Hematopoietic multipotent progenitor cell treated with erythropoietin and hydrocortisone succinate and interleukin-3 and kit ligand, for 6 days (in vitro differentiated cells): ENCODE results near the gene HAPSTR1.
"Not testable (repeated sequence)": the region's sequence is repeated elsewhere in the genome, so short reads cannot be mapped to it uniquely, and the experiment has no call there.

Source experiments
- DNase-seq: peaks from one replicate; pipeline ENCODE4 v3.0.0-alpha.2; 2015

Gene HAPSTR1

GRCh38 chr16:9072806-9073341 lies 18.6 kb upstream of the HAPSTR1 start:
- DNase-seq = no peak

GRCh38 chr16:9075299-9076071 lies 16.0 kb upstream of the HAPSTR1 start:
- DNase-seq = no peak

DNA sequence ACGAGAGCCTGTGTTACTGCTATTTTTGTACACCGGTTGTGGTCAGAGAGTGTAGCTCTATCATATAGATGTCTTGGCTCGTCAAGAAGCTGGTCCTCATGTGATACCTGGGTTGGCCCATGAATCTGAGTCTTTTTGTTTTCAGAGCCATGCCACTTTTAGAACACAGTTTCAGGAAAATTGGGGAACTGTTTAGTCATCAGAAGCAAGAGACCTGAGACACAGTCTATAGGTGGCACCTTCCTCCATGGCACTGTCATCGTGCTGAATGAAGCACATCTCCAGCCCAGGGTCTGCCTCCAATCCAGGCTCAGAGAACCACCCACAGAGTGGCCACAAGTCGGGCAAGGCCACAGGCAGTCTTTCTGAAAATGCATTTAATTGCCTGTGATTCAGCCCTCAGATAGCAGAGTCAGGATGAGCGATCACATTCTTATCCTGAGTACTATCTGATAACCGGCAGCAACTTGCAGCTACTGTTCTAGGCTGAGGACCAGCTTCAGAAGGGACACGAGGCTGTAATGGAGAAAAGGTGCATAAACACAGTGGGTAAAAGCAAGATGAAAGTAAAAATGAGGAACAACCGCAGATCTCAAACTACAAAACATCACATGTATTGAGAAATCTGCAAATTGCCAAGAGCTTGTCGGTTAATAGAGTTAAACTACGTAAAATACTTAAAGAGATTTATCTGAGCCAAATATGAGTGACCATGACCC lies 14.2 kb upstream of the HAPSTR1 start:
- peak; percentile 51 for DNase-seq

- peak; percentile 97 for DNase-seq
Measured at GRCh38 chr16:9078467-9079429, 12.7 kb upstream of the HAPSTR1 start.

DNA sequence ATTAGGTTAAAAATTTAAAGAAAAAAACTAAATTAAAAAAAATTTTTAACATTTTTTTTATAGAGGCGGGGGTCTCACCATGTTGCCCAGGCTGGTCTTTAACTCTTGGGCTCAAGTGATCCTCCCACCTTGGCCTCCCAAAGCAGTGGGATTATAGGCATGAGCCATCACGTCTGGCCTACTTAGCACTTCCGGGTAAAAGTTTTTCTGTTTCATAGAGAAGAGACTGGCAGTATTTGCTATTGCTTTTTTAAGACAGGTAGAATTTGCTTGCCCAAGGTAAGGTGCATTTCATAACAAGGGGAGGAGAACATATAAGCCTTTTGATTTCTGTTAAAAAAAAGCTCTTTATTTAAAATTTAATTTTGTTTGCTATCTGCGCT lies 12.0 kb upstream of the HAPSTR1 start:
- DNase-seq = no peak

DNA sequence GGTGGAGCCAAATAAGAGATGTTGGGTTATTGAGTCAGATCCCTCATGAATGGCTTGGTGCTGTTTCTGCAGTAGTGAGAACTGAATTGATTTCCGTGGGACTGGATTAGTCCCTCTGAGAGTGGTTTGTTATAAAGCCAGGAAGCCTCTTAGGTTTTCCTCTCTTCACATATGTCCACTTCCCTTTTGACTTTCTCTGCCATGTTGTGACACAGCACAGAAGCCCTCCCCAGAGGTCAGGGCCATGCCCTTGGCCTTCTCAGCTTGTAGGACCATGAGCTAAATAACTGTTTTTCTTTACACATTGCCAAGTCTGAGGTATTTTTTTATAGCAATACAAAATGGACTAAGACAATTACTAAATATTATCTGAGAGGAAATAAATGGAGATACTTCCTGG lies 10.3 kb upstream of the HAPSTR1 start:
- DNase-seq = no peak

- DNase-seq = peak; percentile 52
Measured at GRCh38 chr16:9081843-9082242, 9.6 kb upstream of the HAPSTR1 start.

DNA sequence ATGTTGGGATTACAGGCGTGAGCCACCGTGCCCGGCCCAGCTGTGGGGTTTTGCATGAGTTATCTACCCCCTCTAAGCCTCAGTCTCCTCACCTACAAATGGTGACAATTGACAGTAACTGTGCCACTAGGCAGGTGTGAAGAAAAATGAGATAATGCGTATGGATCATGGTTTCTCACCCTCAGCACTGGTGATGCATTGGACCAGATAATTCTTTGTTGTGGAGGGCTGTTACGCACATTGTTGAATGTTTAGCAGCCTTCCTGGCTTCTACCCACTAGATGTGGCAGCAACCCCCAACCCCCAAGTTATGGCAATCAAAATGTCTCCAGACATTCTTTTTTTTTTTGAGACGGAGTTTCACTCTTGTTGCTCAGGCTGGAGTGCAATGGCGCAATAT lies 9.0 kb upstream of the HAPSTR1 start:
- DNase-seq = no peak

DNA sequence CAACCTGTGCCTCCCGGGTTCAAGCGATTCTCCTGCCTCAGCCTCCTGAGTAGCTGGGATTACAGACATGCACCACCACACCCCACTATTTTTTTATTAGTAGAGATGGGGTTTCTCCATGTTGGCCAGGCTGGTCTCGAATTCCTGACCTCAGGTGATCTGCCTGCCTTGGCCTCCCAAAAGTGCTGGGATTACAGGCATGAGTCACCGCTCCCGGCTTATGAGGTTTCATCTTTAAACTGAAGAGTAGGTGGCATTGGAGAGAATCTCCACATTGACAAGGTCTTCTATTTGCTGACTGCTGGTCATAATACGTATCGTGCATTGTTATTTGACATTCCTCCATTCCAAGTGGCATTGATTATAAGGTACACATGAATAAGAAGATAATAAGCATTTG lies 3.7 kb upstream of the HAPSTR1 start:
- DNase-seq = not testable (repeated sequence)

DNA sequence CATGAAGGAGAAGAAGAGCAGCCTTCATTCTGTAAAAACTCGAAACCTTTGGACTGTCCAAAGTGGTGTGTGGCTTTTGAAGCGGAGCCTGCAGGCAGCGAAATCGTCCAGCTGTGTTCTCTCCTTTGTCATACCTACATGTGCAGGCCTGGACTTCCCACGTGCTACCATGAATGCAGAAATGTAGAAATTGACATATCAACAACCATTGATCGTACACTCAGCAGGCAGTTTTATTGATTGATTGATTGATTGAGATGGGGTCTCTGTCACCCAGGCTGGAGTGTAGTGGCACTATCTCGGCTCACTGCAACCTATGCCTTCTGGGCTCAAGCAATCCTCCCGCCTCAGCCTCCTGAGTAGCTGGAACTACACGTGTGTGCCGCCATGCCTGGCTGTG lies 2.6 kb upstream of the HAPSTR1 start:
- DNase-seq = no peak

GRCh38 chr16:9089660-9090059 lies 1.8 kb upstream of the HAPSTR1 start:
- DNase-seq = no peak

GRCh38 chr16:9090101-9090959 lies 1.1 kb upstream of the HAPSTR1 start:
- DNase-seq = peak; percentile 39

DNA sequence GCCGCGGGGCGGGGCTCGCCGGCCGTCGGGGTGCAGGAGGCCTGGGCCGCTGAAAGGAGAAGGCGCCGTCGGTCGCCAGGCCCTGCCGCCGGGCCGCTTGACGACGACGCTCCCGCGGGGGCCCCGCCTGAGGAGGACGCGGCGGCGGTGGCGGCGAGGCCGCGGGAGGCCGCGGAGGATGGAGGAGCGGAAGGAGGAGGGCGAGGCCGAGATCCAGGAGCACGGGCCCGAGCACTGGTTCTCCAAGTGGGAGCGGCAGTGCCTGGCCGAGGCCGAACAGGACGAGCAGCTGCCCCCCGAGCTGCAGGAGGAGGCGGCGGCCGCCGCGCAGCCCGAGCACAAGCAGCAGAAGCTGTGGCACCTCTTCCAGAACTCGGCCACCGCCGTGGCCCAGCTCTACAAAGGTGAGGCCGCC lies 430 bp downstream of the HAPSTR1 start:
- DNase-seq = peak; percentile 52

DNA sequence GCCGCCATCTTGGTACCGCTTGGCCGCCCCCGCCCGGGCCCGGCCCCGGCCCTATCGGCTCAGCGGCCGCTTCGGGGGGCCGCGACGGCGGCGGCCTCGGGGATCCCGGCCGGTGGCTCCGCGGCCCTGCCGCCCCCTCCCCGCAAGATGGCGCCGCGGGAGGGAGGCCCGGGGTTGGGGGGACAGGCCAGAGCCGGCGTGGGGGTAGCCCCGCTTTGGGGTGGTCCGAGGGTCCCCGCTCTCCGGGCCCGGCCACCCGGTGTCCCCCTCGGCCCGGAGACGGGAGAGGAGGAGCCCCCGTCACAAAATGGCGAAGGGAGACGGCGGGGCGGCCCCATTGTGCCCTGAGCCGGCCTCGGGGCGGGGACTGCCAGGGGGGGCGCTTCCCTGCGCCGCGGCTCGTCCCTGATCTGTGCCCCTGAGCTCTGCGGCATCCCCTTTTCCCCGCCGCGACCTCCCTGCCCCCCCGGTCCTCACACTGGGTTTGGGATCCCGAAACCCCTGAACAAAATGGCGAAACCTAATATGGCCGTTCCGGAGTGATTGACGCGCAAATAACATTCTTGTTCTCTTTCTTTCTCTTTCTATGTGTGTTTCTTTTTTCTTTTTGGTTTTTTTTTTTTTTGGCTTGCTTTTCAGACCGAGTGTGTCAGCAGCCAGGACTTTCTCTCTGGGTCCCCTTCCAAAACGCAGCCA lies 986 bp downstream of the HAPSTR1 start:
- peak; percentile 60 for DNase-seq

DNA sequence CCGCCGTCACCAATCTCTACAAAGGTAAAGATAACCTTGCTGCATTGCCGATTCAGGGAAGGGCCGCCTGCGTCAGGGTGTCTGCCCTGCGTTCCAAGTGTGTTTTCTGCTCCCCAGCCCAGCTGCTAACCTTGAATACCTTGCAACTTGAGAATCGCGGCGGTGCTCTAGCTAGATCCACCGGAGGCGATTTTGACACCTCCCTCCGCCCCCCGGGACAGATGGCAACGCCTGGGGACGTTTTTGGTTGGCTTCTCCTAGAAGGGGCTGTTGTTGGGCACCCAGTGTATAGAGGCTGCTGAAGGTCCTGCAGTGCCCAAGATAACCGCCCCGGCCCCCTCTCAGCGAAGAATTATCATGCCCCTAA lies 1.5 kb downstream of the HAPSTR1 start:
- DNase-seq = peak; percentile 64

GRCh38 chr16:9094011-9094846 lies 2.8 kb downstream of the HAPSTR1 start:
- DNase-seq = no peak

- DNase-seq = no peak
Measured at GRCh38 chr16:9095171-9095570, 3.7 kb downstream of the HAPSTR1 start.

- no peak for DNase-seq
Measured at GRCh38 chr16:9095656-9096397, 4.4 kb downstream of the HAPSTR1 start.

DNA sequence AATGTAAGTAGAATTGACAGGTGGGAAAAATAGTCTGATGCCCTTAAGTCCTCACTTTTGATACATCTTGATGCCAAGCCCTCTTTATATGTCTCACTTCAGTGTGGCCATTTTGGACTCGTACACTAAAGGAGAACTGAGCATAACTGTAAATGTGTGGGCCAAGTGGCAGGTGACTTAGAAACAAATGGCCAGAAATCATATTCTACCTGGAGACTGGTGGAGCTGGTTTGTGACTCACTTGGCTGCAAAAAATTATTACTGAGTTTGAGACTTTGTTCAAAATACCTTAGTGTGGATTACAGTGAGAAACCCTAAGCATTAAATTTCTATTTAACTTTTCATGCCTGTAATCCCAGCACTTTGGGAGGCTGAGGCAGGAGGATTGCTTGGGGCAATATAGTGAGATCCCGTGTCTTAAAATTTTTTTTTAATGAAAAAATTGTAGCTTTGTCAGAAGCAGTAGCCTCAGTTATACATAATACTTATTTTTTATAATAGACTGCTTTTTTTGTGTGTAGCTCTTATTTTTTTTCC lies 5.0 kb downstream of the HAPSTR1 start:
- DNase-seq = no peak
